Esophagus (tissue), 2 donors: ENCODE data around the gene NKAIN4. TPM values are rescaled to one million over a fixed set of nuclear protein-coding genes. Genes with fewer than 3 reads are reported as not detected.

ENCODE experiments used
- H3K27ac ChIP-seq, 2 donors: one replicate each; pipeline ENCODE4 v1.5.1; 2013; ENCODE audit warnings: low read depth in 2 of 2, mild to moderate bottlenecking in 2 of 2, inconsistent platforms in 1 of 2, low read length in 1 of 2, moderate library complexity in 1 of 2
- H3K27me3 ChIP-seq, 2 donors: one replicate each; pipeline ENCODE4 v1.6.1; 2013; ENCODE audit warnings: low read length in 2 of 2, control low read depth in 1 of 2, mild to moderate bottlenecking in 1 of 2; ENCODE audit not compliant: insufficient read depth in 2 of 2, control insufficient read depth in 1 of 2
- H3K36me3 ChIP-seq, 2 donors: one replicate each; pipeline ENCODE4 v1.6.1; 2013; ENCODE audit warnings: low read length in 1 of 2; ENCODE audit not compliant: control insufficient read depth in 2 of 2, insufficient read depth in 2 of 2
- H3K4me1 ChIP-seq, 2 donors: one replicate each; pipeline ENCODE4 v1.6.1; 2013; ENCODE audit warnings: low read length in 1 of 2; ENCODE audit not compliant: control insufficient read depth in 2 of 2, insufficient read depth in 2 of 2
- H3K4me3 ChIP-seq, 2 donors: one replicate each; pipeline ENCODE4 v1.5.1; 2013; ENCODE audit warnings: low read length in 2 of 2, mild to moderate bottlenecking in 2 of 2, low read depth in 1 of 2, moderate library complexity in 1 of 2
- H3K9me3 ChIP-seq, 2 donors: one replicate each; pipeline ENCODE4 v1.6.1; 2013; ENCODE audit warnings: mild to moderate bottlenecking in 2 of 2, low read depth in 1 of 2, low read length in 1 of 2, moderate library complexity in 1 of 2; ENCODE audit not compliant: control insufficient read depth in 2 of 2, insufficient read depth in 1 of 2
- WGBS, 2 donors: extraction: QIAGEN DNeasy Blood & Tissue Kit; methylation state at CpG; one replicate each; pipeline ENCODE4 v1.1.7; 2013; 5-methylcytosine and 5-hydroxymethylcytosine counted together
- polyA plus RNA-seq, 2 donors: library from polyadenylated mRNA; stranded (reverse); fragments of 200-250 nt; gene quantifications; one replicate each; pipeline ENCODE4 v1.2.3, GENCODE V29; 2013
- donor health status: healthy with polysubstance abuse.
- donor health status: Bipolar disorder and iron deficiency.

NKAIN4 gene
- polyA plus RNA-seq, 2 donors = not detected

DNA sequence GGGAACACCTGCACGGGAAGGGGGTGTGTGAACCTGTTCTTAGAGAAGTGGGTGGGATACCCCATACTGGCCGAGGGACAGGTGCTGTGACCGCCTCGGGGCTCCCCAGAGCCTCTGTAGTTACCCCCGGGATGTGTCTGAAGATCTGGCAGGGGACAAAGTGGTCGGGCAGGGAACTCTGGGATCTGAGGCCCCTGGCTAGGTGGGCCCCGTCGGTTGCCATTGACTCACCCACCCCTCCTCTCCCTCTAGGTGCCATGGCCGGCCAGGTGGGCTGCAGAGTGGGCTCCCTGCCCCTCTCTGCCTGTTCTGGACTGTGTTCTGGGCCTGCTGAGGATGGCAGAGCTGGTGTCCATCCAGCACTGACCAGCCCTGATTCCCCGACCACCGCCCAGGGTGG is 14.3 kb downstream of the NKAIN4 start:
- no peaks in the 10 kb centered on the region for H3K36me3 ChIP-seq
- H3K4me3 ChIP-seq = no peak overlapping the region
- no peak overlapping the region for H3K27ac ChIP-seq
- H3K27me3 ChIP-seq = no peaks in the 10 kb centered on the region
- no peaks in the 10 kb centered on the region for H3K4me1 ChIP-seq
- 80 to 85% methylated on average over 11 of the region's 11 CpGs for WGBS, 2 donors
- H3K9me3 ChIP-seq = no peaks in the 10 kb centered on the region

GRCh38 chr20:63239431-63239830 is 14.8 kb downstream of the NKAIN4 start:
- no peaks in the 10 kb centered on the region for H3K4me1 ChIP-seq
- H3K36me3 ChIP-seq = no peaks in the 10 kb centered on the region
- no peak overlapping the region for H3K27ac ChIP-seq
- H3K27me3 ChIP-seq = no peaks in the 10 kb centered on the region
- no peaks in the 10 kb centered on the region for H3K9me3 ChIP-seq
- H3K4me3 ChIP-seq = no peak overlapping the region
- WGBS, 2 donors = 86 to 91% methylated on average over 21 to 30 of the region's 30 CpGs

GRCh38 chr20:63238514-63239125 is 15.6 kb downstream of the NKAIN4 start:
- WGBS, 2 donors = 42% methylated on average over 16 of the region's 16 CpGs
- no peaks in the 10 kb centered on the region for H3K9me3 ChIP-seq
- no peaks in the 10 kb centered on the region for H3K27me3 ChIP-seq
- no peaks in the 10 kb centered on the region for H3K36me3 ChIP-seq
- no peak overlapping the region for H3K27ac ChIP-seq
- no peak overlapping the region for H3K4me3 ChIP-seq
- H3K4me1 ChIP-seq = no peaks in the 10 kb centered on the region

GRCh38 chr20:63238031-63238430 is 16.2 kb downstream of the NKAIN4 start:
- Histone ChIP-seq H3K27ac (no peak overlapping the region), H3K4me1 (no peaks in the 10 kb centered on the region), H3K9me3 (no peaks in the 10 kb centered on the region), H3K27me3 (no peaks in the 10 kb centered on the region), H3K4me3 (no peak overlapping the region), H3K36me3 (no peaks in the 10 kb centered on the region)
- WGBS, 2 donors = 62 to 67% methylated on average over 10 of the region's 10 CpGs

DNA sequence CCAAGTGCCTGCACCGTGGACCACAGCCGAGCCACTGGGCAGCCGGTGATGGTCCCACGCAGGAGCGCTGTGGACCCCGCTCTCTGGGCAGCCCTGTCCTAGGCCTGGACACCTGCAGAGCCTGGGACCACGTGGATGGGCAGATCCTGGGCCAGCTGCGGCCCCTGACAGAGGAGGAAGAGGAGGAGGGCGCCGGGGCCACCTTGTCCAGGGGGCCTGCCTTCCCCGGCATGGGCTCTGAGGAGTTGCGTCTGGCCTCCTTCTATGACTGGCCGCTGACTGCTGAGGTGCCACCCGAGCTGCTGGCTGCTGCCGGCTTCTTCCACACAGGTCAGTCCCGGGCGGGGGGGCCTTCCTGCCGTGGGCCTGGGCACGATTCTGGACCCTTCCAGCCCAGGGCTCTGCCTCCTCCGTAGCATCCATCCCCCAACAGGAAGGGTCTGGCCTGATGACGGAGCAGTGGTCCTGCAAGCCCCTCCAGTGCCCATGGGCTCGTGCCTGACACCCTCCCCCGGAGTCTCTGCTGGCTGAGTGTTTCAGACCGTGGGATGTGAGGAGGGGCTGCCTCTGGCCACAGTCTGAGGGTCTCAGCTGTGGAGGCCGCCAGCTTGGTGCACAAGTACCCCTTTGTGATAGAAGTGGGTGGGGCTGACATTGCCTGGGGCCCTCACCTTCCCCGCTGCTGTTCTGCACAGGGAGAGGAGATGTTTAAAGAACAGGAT is 18.0 kb downstream of the NKAIN4 start:
- Histone ChIP-seq H3K27ac (no peak overlapping the region), H3K9me3 (no peaks in the 10 kb centered on the region), H3K4me3 (no peak overlapping the region), H3K4me1 (no peaks in the 10 kb centered on the region), H3K36me3 (no peaks in the 10 kb centered on the region), H3K27me3 (no peaks in the 10 kb centered on the region)
- WGBS, 2 donors = 77 to 79% methylated on average over 22 to 26 of the region's 26 CpGs

- peaks cover 0 to 3% of the 10 kb centered on the region in 2 donors for H3K4me1 ChIP-seq
- H3K4me3 ChIP-seq = no peak within 1 kb of the TSS
- H3K9me3 ChIP-seq = no peaks in the 10 kb centered on the region
- 38 to 41% methylated on average over 12 to 17 of the region's 17 CpGs for WGBS, 2 donors
- no peaks in the 10 kb centered on the region for H3K27me3 ChIP-seq
- no peaks in the 10 kb centered on the region for H3K36me3 ChIP-seq
- H3K27ac ChIP-seq = no peak within 1 kb of the TSS
Measured at GRCh38 chr20:63235399-63235983, 18.8 kb downstream of the NKAIN4 start, which contains the start of gene BIRC7. Gene BIRC7 (plus strand): TSS chr20:63235905. CDS start chr20:63236097, 192 bp downstream.

GRCh38 chr20:63234693-63235398 is 19.4 kb downstream of the NKAIN4 start:
- 21 to 22% methylated on average over 19 to 20 of the region's 20 CpGs for WGBS, 2 donors
- Histone ChIP-seq H3K9me3 (no peaks in the 10 kb centered on the region), H3K36me3 (no peaks in the 10 kb centered on the region), H3K4me3 (no peak overlapping the region), H3K27ac (no peak overlapping the region), H3K27me3 (no peaks in the 10 kb centered on the region), H3K4me1 (peaks cover 0 to 3% of the 10 kb centered on the region in 2 donors)

- Histone ChIP-seq H3K27ac (no peak overlapping the region), H3K36me3 (no peaks in the 10 kb centered on the region), H3K9me3 (no peaks in the 10 kb centered on the region), H3K27me3 (no peaks in the 10 kb centered on the region), H3K4me1 (peaks cover 0 to 3% of the 10 kb centered on the region in 2 donors), H3K4me3 (no peak overlapping the region)
- WGBS, 2 donors = 82 to 84% methylated on average over 17 of the region's 17 CpGs
Measured at GRCh38 chr20:63233924-63234323, 20.3 kb downstream of the NKAIN4 start.

DNA sequence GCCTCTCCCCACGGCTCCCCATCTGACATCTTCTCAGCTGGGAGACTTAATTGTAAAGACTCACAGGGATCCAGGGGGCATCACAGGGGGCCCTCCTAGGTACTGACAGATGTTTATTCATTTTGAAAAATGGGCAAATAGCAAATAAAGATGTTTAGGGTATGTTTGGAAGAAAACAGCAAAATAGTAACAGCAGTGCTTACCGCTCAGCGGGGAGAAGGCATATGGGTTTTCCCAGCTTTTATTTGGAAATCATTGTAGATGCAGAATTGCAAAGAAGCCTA is 21.3 kb downstream of the NKAIN4 start:
- no peaks in the 10 kb centered on the region for H3K9me3 ChIP-seq
- H3K4me3 ChIP-seq = no peak overlapping the region
- WGBS, 2 donors = 64 to 74% methylated on average over 3 of the region's 3 CpGs
- no peak overlapping the region for H3K27ac ChIP-seq
- no peaks in the 10 kb centered on the region for H3K27me3 ChIP-seq
- H3K4me1 ChIP-seq = peaks cover 0 to 3% of the 10 kb centered on the region in 2 donors
- H3K36me3 ChIP-seq = no peaks in the 10 kb centered on the region
